Stimulated activated naive CD8-positive, alpha-beta T cell treated with anti-CD3 and anti-CD28 coated beads, Interleukin-15, Interleukin-2, amounts not matched to agents 100 ng/mL and 50 ng/mL, for 24 hours (primary cell): ENCODE results near the gene USP48.

ENCODE experiments used
- H3K27ac Mint-ChIP-seq: one replicate; pipeline ENCODE4 v1.8.0; 2021; ENCODE audit warnings: mild to moderate bottlenecking, mixed read lengths
- H3K27me3 Mint-ChIP-seq: one replicate; pipeline ENCODE4 v1.8.0; 2021; ENCODE audit warnings: mixed read lengths
- H3K36me3 Mint-ChIP-seq: one replicate; pipeline ENCODE4 v1.8.0; 2021; ENCODE audit warnings: low read depth, mixed read lengths
- H3K4me1 Mint-ChIP-seq: one replicate; pipeline ENCODE4 v1.8.0; 2021; ENCODE audit warnings: low read depth, mixed read lengths
- H3K4me3 Mint-ChIP-seq: one replicate; pipeline ENCODE4 v1.8.0; 2021; ENCODE audit warnings: mild to moderate bottlenecking, mixed read lengths
- H3K9me3 Mint-ChIP-seq: one replicate; pipeline ENCODE4 v1.8.0; 2021; ENCODE audit warnings: mixed read lengths

USP48 gene

GRCh38 chr1:21670059-21670881 lies 112.7 kb downstream of the USP48 start:
- Mint-ChIP-seq H3K9me3 (no peaks in the 10 kb centered on the region), H3K36me3 (no peaks in the 10 kb centered on the region), H3K4me1 (peaks cover 7% of the 10 kb centered on the region), H3K4me3 (no peak overlapping the region), H3K27me3 (peaks cover 23% of the 10 kb centered on the region), H3K27ac (no peak overlapping the region)

- no peaks in the 10 kb centered on the region for H3K36me3 Mint-ChIP-seq
- H3K27ac Mint-ChIP-seq, result no peak within 1 kb of the TSS
- H3K9me3 Mint-ChIP-seq, result no peaks in the 10 kb centered on the region
- H3K4me3 Mint-ChIP-seq, result peak within 1 kb of the TSS; percentile 67
- peaks cover 7% of the 10 kb centered on the region for H3K4me1 Mint-ChIP-seq
- peaks cover 28% of the 10 kb centered on the region for H3K27me3 Mint-ChIP-seq
Observed at GRCh38 chr1:21669258-21670058, 113.5 kb downstream of the USP48 start, which contains the start of gene RAP1GAP. Gene RAP1GAP, minus strand, starts transcription at chr1:21669357. Its CDS starts 49,325 bp downstream, at chr1:21620032.

GRCh38 chr1:21668951-21669257 lies 114.0 kb downstream of the USP48 start:
- Mint-ChIP-seq H3K27me3 (peaks cover 30% of the 10 kb centered on the region), H3K4me1 (peaks cover 7% of the 10 kb centered on the region), H3K36me3 (no peaks in the 10 kb centered on the region), H3K27ac (no peak overlapping the region), H3K4me3 (no peak overlapping the region), H3K9me3 (no peaks in the 10 kb centered on the region)

- no peak overlapping the region for H3K27ac Mint-ChIP-seq
- H3K27me3 Mint-ChIP-seq, result peaks cover 30% of the 10 kb centered on the region
- H3K4me1 Mint-ChIP-seq, result peaks cover 7% of the 10 kb centered on the region
- no peak overlapping the region for H3K4me3 Mint-ChIP-seq
- no peaks in the 10 kb centered on the region for H3K36me3 Mint-ChIP-seq
- no peaks in the 10 kb centered on the region for H3K9me3 Mint-ChIP-seq
Observed at GRCh38 chr1:21668232-21668950, 114.6 kb downstream of the USP48 start.

GRCh38 chr1:21667348-21668231 lies 115.4 kb downstream of the USP48 start:
- no peak overlapping the region for H3K27ac Mint-ChIP-seq
- H3K4me3 Mint-ChIP-seq, result no peak overlapping the region
- peaks cover 30% of the 10 kb centered on the region for H3K27me3 Mint-ChIP-seq

GRCh38 chr1:21666576-21667320 lies 116.2 kb downstream of the USP48 start:
- Mint-ChIP-seq H3K27me3 (peaks cover 35% of the 10 kb centered on the region), H3K36me3 (no peaks in the 10 kb centered on the region), H3K4me1 (peaks cover 7% of the 10 kb centered on the region), H3K4me3 (no peak overlapping the region), H3K27ac (no peak overlapping the region), H3K9me3 (no peaks in the 10 kb centered on the region)

More at GRCh38 chr1:21667348-21668231, 115.4 kb downstream of the USP48 start:
- Mint-ChIP-seq H3K4me1 (peaks cover 7% of the 10 kb centered on the region), H3K9me3 (no peaks in the 10 kb centered on the region), H3K36me3 (no peaks in the 10 kb centered on the region)

GRCh38 chr1:21665711-21666575 lies 117.0 kb downstream of the USP48 start:
- H3K4me1 Mint-ChIP-seq, result peaks cover 7% of the 10 kb centered on the region
- H3K36me3 Mint-ChIP-seq, result no peaks in the 10 kb centered on the region
- no peak overlapping the region for H3K4me3 Mint-ChIP-seq
- no peaks in the 10 kb centered on the region for H3K9me3 Mint-ChIP-seq
- H3K27ac Mint-ChIP-seq, result no peak overlapping the region
- peaks cover 41% of the 10 kb centered on the region for H3K27me3 Mint-ChIP-seq

GRCh38 chr1:21664806-21665588 lies 118.0 kb downstream of the USP48 start:
- peaks cover 2% of the 10 kb centered on the region for H3K4me1 Mint-ChIP-seq
- no peaks in the 10 kb centered on the region for H3K36me3 Mint-ChIP-seq
- no peak overlapping the region for H3K4me3 Mint-ChIP-seq
- no peaks in the 10 kb centered on the region for H3K9me3 Mint-ChIP-seq
- peaks cover 45% of the 10 kb centered on the region for H3K27me3 Mint-ChIP-seq
- no peak overlapping the region for H3K27ac Mint-ChIP-seq

- Mint-ChIP-seq H3K27ac (no peak overlapping the region), H3K27me3 (peaks cover 50% of the 10 kb centered on the region), H3K4me3 (no peak overlapping the region), H3K4me1 (peaks cover 5% of the 10 kb centered on the region), H3K9me3 (no peaks in the 10 kb centered on the region), H3K36me3 (no peaks in the 10 kb centered on the region)
Observed at GRCh38 chr1:21663951-21664805, 118.8 kb downstream of the USP48 start.

GRCh38 chr1:21663248-21663950 lies 119.5 kb downstream of the USP48 start:
- Mint-ChIP-seq H3K9me3 (no peaks in the 10 kb centered on the region), H3K27ac (no peak overlapping the region), H3K36me3 (no peaks in the 10 kb centered on the region), H3K27me3 (peaks cover 50% of the 10 kb centered on the region), H3K4me3 (no peak overlapping the region), H3K4me1 (peaks cover 5% of the 10 kb centered on the region)

GRCh38 chr1:21662426-21663247 lies 120.3 kb downstream of the USP48 start:
- no peak overlapping the region for H3K27ac Mint-ChIP-seq
- H3K4me3 Mint-ChIP-seq, result no peak overlapping the region
- peaks cover 42% of the 10 kb centered on the region for H3K27me3 Mint-ChIP-seq
- no peaks in the 10 kb centered on the region for H3K9me3 Mint-ChIP-seq
- peaks cover 5% of the 10 kb centered on the region for H3K4me1 Mint-ChIP-seq
- H3K36me3 Mint-ChIP-seq, result no peaks in the 10 kb centered on the region
